Keratinocyte (primary cell): ENCODE measurements around the gene AHCYL2.

ENCODE experiments used
- CTCF ChIP-seq, 3 experiments: IDR thresholded peaks in 1 of 3; conservative IDR thresholded peaks in 1 of 3; optimal IDR thresholded peaks in 1 of 3; 2 replicates in 2 of 3; 3 replicates in 1 of 3; pipeline versions ENCODE3 to v1.5.1; 2011; ENCODE audit warnings: low read length in 3 of 3, mild to moderate bottlenecking in 3 of 3, moderate library complexity in 2 of 3, control low read depth in 1 of 3, inconsistent platforms in 1 of 3; ENCODE audit not compliant: insufficient read depth in 2 of 3; ENCODE audit errors: extremely low read depth in 1 of 3
- EZH2 ChIP-seq: IDR thresholded peaks from one replicate; pipeline ENCODE4 v1.6.1; 2012; ENCODE audit warnings: inconsistent platforms, mild to moderate bottlenecking, low read length, moderate library complexity

GRCh38 chr7:129386506-129386905 lies 161.7 kb downstream of the AHCYL2 start:
- TF ChIP-seq CTCF (optimal IDR thresholded peaks at IDR 0.05 in 1 of 3, IDR thresholded peaks at IDR 0.05 in 1 of 3, conservative IDR thresholded peaks at IDR 0.05 in 1 of 3; ENCODE audit: extremely low read depth in 1 of 3, insufficient read depth in 2 of 3, low read length in 3 of 3) (no peak), EZH2 (no peak)
